PC-9 (cell line): ENCODE results near the gene ARHGAP26.

ENCODE experiments used
- EZH2 ChIP-seq: fragments of 200-600 bp; sonication (generic); IDR thresholded peaks from 2 replicates; pipeline ENCODE4 v1.8.0; 2017; ENCODE audit warnings: antibody characterized with exemption, low read depth
- TF ChIP-seq, protein P1 (sequence below): fragments of 200-600 bp; sonication (generic); conservative IDR thresholded peaks from 2 replicates; pipeline ENCODE4 v1.6.1; 2017; ENCODE audit warnings: mixed run types, antibody characterized with exemption, mild to moderate bottlenecking, moderate library complexity

DNA sequence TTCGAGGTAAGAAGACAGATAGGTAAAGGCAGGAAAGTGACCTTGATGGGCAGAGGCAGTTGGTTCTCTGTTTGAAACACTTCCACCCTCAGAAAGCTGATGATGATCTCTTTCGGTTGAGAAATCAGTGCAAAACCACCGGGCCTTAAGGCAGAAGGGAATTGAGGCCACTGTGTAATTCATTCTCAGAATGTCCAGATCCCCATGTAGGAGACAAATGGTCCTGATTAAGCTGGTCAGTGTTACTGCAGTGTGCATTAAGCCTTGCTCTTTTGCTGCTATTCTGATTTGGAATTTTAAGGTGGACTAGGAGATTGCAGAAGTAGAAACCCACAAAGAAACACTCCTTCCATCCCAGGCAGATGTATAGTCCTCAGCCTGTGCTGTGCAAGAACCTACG lies 255.2 kb downstream of the ARHGAP26 start:
- TF ChIP-seq, protein P1, sequence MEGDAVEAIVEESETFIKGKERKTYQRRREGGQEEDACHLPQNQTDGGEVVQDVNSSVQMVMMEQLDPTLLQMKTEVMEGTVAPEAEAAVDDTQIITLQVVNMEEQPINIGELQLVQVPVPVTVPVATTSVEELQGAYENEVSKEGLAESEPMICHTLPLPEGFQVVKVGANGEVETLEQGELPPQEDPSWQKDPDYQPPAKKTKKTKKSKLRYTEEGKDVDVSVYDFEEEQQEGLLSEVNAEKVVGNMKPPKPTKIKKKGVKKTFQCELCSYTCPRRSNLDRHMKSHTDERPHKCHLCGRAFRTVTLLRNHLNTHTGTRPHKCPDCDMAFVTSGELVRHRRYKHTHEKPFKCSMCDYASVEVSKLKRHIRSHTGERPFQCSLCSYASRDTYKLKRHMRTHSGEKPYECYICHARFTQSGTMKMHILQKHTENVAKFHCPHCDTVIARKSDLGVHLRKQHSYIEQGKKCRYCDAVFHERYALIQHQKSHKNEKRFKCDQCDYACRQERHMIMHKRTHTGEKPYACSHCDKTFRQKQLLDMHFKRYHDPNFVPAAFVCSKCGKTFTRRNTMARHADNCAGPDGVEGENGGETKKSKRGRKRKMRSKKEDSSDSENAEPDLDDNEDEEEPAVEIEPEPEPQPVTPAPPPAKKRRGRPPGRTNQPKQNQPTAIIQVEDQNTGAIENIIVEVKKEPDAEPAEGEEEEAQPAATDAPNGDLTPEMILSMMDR: no peak
- TF ChIP-seq EZH2: no peak
